ENCODE measurements around the gene DGKG. TPM values are rescaled to one million over a fixed set of nuclear protein-coding genes. Genes with fewer than 3 reads are reported as not detected.

Gene DGKG
- total RNA-seq, 3 donors from 2014 or later: 0.59 to 2.3 (median 2.1) TPM

GRCh38 chr3:186170516-186170915 is 191.5 kb downstream of the DGKG start:
- TF ChIP-seq POLR2AphosphoS5 (IDR thresholded peaks at IDR 0.05) (no peak), POLR2A (IDR thresholded peaks at IDR 0.05) (no peak), CTCF (IDR thresholded peaks at IDR 0.05) (no peak)
- intact Hi-C loops (cut with DNase I; ENCODE audit: low total_unique reads): no loop called here
- no peaks in the 10 kb centered on the region for H3K36me3 ChIP-seq
- no peak for DNase-seq (ENCODE audit: low spot score in 2 of 2)
- H3K27me3 ChIP-seq: no peaks in the 10 kb centered on the region
- H3K4me3 ChIP-seq: no peak overlapping the region
- no peak overlapping the region for H3K27ac ChIP-seq
- no peaks in the 10 kb centered on the region for H3K4me1 ChIP-seq
- H3K9me3 ChIP-seq: no peaks in the 10 kb centered on the region

- no peak overlapping the region for H3K4me3 ChIP-seq
- no peak overlapping the region for H3K27ac ChIP-seq
- H3K4me1 ChIP-seq: no peaks in the 10 kb centered on the region
- no peak for DNase-seq (ENCODE audit: low spot score in 2 of 2)
- no peaks in the 10 kb centered on the region for H3K9me3 ChIP-seq
- TF ChIP-seq POLR2A (IDR thresholded peaks at IDR 0.05) (no peak), POLR2AphosphoS5 (IDR thresholded peaks at IDR 0.05) (no peak), CTCF (IDR thresholded peaks at IDR 0.05) (no peak)
- intact Hi-C loops (cut with DNase I; ENCODE audit: low total_unique reads): no loop called here
- peaks cover 0 to 4% of the 10 kb centered on the region in 2 donors for H3K27me3 ChIP-seq
- H3K36me3 ChIP-seq: no peaks in the 10 kb centered on the region
These were observed 192.7 kb downstream of the DGKG start for GRCh38 chr3:186169379-186169778.

- Histone ChIP-seq H3K4me1 (no peaks in the 10 kb centered on the region), H3K27me3 (peaks cover 0 to 8% of the 10 kb centered on the region in 2 donors), H3K27ac (no peak overlapping the region), H3K36me3 (no peaks in the 10 kb centered on the region), H3K4me3 (no peak overlapping the region), H3K9me3 (no peaks in the 10 kb centered on the region)
- intact Hi-C loops (cut with DNase I; ENCODE audit: low total_unique reads): no loop called here
- TF ChIP-seq POLR2AphosphoS5 (IDR thresholded peaks at IDR 0.05) (no peak), CTCF (IDR thresholded peaks at IDR 0.05) (no peak), POLR2A (IDR thresholded peaks at IDR 0.05) (no peak)
- no peak for DNase-seq (ENCODE audit: low spot score in 2 of 2)
These were observed 193.1 kb downstream of the DGKG start for GRCh38 chr3:186168976-186169375.

- TF ChIP-seq POLR2A (IDR thresholded peaks at IDR 0.05): no peak
- TF ChIP-seq CTCF (IDR thresholded peaks at IDR 0.05): no peak
- TF ChIP-seq POLR2AphosphoS5 (IDR thresholded peaks at IDR 0.05): no peak
- no peak for DNase-seq (ENCODE audit: low spot score in 2 of 2)
- intact Hi-C loops (cut with DNase I; ENCODE audit: low total_unique reads): no loop called here
- H3K36me3 ChIP-seq: no peaks in the 10 kb centered on the region
- H3K27me3 ChIP-seq: peaks cover 0 to 8% of the 10 kb centered on the region in 2 donors
- no peak overlapping the region for H3K4me3 ChIP-seq
- no peaks in the 10 kb centered on the region for H3K9me3 ChIP-seq
- H3K27ac ChIP-seq: no peak overlapping the region
- H3K4me1 ChIP-seq: no peaks in the 10 kb centered on the region
These were observed 194.2 kb downstream of the DGKG start for GRCh38 chr3:186167646-186168395.

- TF ChIP-seq POLR2A (IDR thresholded peaks at IDR 0.05) (no peak), CTCF (IDR thresholded peaks at IDR 0.05) (no peak), POLR2AphosphoS5 (IDR thresholded peaks at IDR 0.05) (no peak)
- Histone ChIP-seq H3K9me3 (no peaks in the 10 kb centered on the region), H3K27ac (no peak overlapping the region), H3K36me3 (no peaks in the 10 kb centered on the region), H3K27me3 (peaks cover 0 to 8% of the 10 kb centered on the region in 2 donors), H3K4me3 (no peak overlapping the region), H3K4me1 (no peaks in the 10 kb centered on the region)
- intact Hi-C loops (cut with DNase I; ENCODE audit: low total_unique reads): no loop called here
- no peak for DNase-seq (ENCODE audit: low spot score in 2 of 2)
These were observed 195.3 kb downstream of the DGKG start for GRCh38 chr3:186166491-186167288.

Data from breast epithelium (tissue), 4 donors.